Measurements from ENCODE around the gene CYFIP2. TPM values are rescaled to one million over a fixed set of nuclear protein-coding genes. Genes with fewer than 3 reads are reported as not detected.

CYFIP2 gene
- total and polyA plus RNA-seq, 7 experiments from 2014 or later = 386 to 755 (median 431) TPM

GRCh38 chr5:157248821-157249470, 17.0 kb upstream of the CYFIP2 start:
- peaks cover 80 to 86% of the 10 kb centered on the region in 2 donors for H3K4me1 ChIP-seq (ENCODE audit: control insufficient read depth in 2 of 2, insufficient read depth in 2 of 2, low read length in 2 of 2)
- intact Hi-C loops (cut with micrococcal nuclease) = loop anchor here (1.0 to 2.0 kb wide), 6 partner anchors 10 to 100 kb away; no protein-coding TSS in a partner anchor
- POLR2A ChIA-PET = interaction anchor here (0.6 to 14.8 kb wide), 23 partner anchors 10 to 106 kb away, joined by 3 to 200 read pairs (median 4); partner anchors contain the start of genes CYFIP2, ITK and MED7
- no peaks in the 10 kb centered on the region for H3K9me3 ChIP-seq (ENCODE audit: control insufficient read depth in 2 of 3, low read length in 3 of 3)
- peaks cover 72 to 80% (median 74%) of the 10 kb centered on the region in 3 experiments for H3K36me3 ChIP-seq (ENCODE audit: control insufficient read depth in 2 of 3, insufficient read depth in 3 of 3, low read length in 3 of 3)
- no peaks in the 10 kb centered on the region for H3K27me3 ChIP-seq (ENCODE audit: control insufficient read depth in 2 of 2, insufficient read depth in 2 of 2, low read length in 2 of 2)
- H3K27ac ChIP-seq (ENCODE audit: low read depth, low read length) = peak overlapping the region; percentile 66
- peak in 6 of 9 donors; percentile 56 to 75 (median 70) for DNase-seq
- Mint-ChIP-seq H3K4me3 (peak overlapping the region; percentile 43 to 76 (median 70)), H3K36me3 (peaks cover 34 to 87% (median 84%) of the 10 kb centered on the region in 5 donors), H3K27ac (peak overlapping the region; percentile 86 to 98 (median 92)), H3K27me3 (no peaks in the 10 kb centered on the region), H3K4me1 (peaks cover 63 to 95% (median 91%) of the 10 kb centered on the region in 7 donors), H3K9me3 (no peaks in the 10 kb centered on the region)
- peak; percentile 43 for ATAC-seq
- CTCF ChIA-PET = interaction anchor here (0.6 to 2.3 kb wide), 15 partner anchors 9 to 100 kb away, joined by 3 to 12 read pairs (median 4); no protein-coding TSS in a partner anchor
- peak overlapping the region; percentile 7 for H3K4me3 ChIP-seq (ENCODE audit: low read length)

GRCh38 chr5:157252711-157253465, 13.0 kb upstream of the CYFIP2 start:
- CTCF ChIA-PET = interaction anchor here (0.7 to 2.8 kb wide), 23 partner anchors 13 to 110 kb away, joined by 3 to 25 read pairs (median 4); partner anchors contain the start of genes CYFIP2 and MED7
- H3K36me3 ChIP-seq (ENCODE audit: control insufficient read depth in 2 of 3, insufficient read depth in 3 of 3, low read length in 3 of 3) = peaks cover 41 to 61% (median 44%) of the 10 kb centered on the region in 3 experiments
- peaks cover 96 to 99% of the 10 kb centered on the region in 2 donors for H3K4me1 ChIP-seq (ENCODE audit: control insufficient read depth in 2 of 2, insufficient read depth in 2 of 2, low read length in 2 of 2)
- H3K9me3 ChIP-seq (ENCODE audit: control insufficient read depth in 2 of 3, low read length in 3 of 3) = no peaks in the 10 kb centered on the region
- H3K27ac ChIP-seq (ENCODE audit: low read depth, low read length) = peak overlapping the region; percentile 66
- intact Hi-C loops (cut with micrococcal nuclease) = loop anchor here (1.0 to 10.0 kb wide), 15 partner anchors 10 to 228 kb away; partner anchors contain the start of gene ITK (in 2 of the 2)
- Mint-ChIP-seq H3K4me3 (peak overlapping the region; percentile 62 to 79 (median 72)), H3K9me3 (peaks cover 0 to 10% (median 0%) of the 10 kb centered on the region in 11 donors), H3K36me3 (peaks cover 23 to 92% (median 79%) of the 10 kb centered on the region in 5 donors), H3K27me3 (no peaks in the 10 kb centered on the region), H3K27ac (peak overlapping the region; percentile 86 to 98 (median 96)), H3K4me1 (peaks cover 69 to 100% (median 97%) of the 10 kb centered on the region in 7 donors)
- POLR2A ChIA-PET = interaction anchor here (0.5 to 14.8 kb wide), 25 partner anchors 10 to 110 kb away, joined by 3 to 200 read pairs (median 6); partner anchors contain the start of genes CYFIP2, ITK and MED7
- ATAC-seq (peak; percentile 90), DNase-seq (peak in 8 of 9 donors; percentile 60 to 88 (median 81))
- H3K27me3 ChIP-seq (ENCODE audit: control insufficient read depth in 2 of 2, insufficient read depth in 2 of 2, low read length in 2 of 2) = no peaks in the 10 kb centered on the region
- peak overlapping the region; percentile 31 for H3K4me3 ChIP-seq (ENCODE audit: low read length)

- H3K4me1 Mint-ChIP-seq = peaks cover 64 to 99% (median 94%) of the 10 kb centered on the region in 7 donors
These were observed 12.4 kb upstream of the CYFIP2 start for GRCh38 chr5:157253547-157253946.

GRCh38 chr5:157258450-157258849, 7.5 kb upstream of the CYFIP2 start:
- H3K36me3 Mint-ChIP-seq = peaks cover 12 to 46% (median 31%) of the 10 kb centered on the region in 5 donors
- peaks cover 55 to 88% (median 83%) of the 10 kb centered on the region in 7 donors for H3K4me1 Mint-ChIP-seq
- no peaks in the 10 kb centered on the region for H3K27me3 Mint-ChIP-seq
- H3K27ac Mint-ChIP-seq = peak overlapping the region in 8 of 9 donors; percentile 46 to 98 (median 92)
- no peaks in the 10 kb centered on the region for H3K27me3 ChIP-seq (ENCODE audit: control insufficient read depth in 2 of 2, insufficient read depth in 2 of 2, low read length in 2 of 2)
- ChIA-PET CTCF (interaction anchor here (0.7 to 1.2 kb wide), 2 partner anchors 13 to 45 kb away, joined by 3 to 4 read pairs; no protein-coding TSS in a partner anchor), POLR2A (interaction anchor here (0.7 to 14.8 kb wide), 11 partner anchors 5 to 344 kb away, joined by 3 to 200 read pairs (median 3); partner anchors contain the start of gene CYFIP2)
- peaks cover 52 to 70% of the 10 kb centered on the region in 2 donors for H3K4me1 ChIP-seq (ENCODE audit: control insufficient read depth in 2 of 2, insufficient read depth in 2 of 2, low read length in 2 of 2)
- H3K36me3 ChIP-seq (ENCODE audit: control insufficient read depth in 2 of 3, insufficient read depth in 3 of 3, low read length in 3 of 3) = peaks cover 8 to 25% (median 9%) of the 10 kb centered on the region in 3 experiments
- DNase-seq (no peak), ATAC-seq (no peak)
- H3K9me3 ChIP-seq (ENCODE audit: control insufficient read depth in 2 of 3, low read length in 3 of 3) = no peaks in the 10 kb centered on the region
- intact Hi-C loops (cut with micrococcal nuclease) = loop anchor here in 1 of 2 donors (10.0 kb wide), 1 partner anchor 234 kb away; no protein-coding TSS in a partner anchor
- H3K4me3 ChIP-seq (ENCODE audit: low read length) = no peak overlapping the region
- H3K9me3 Mint-ChIP-seq = peaks cover 0 to 10% (median 0%) of the 10 kb centered on the region in 11 donors
- H3K4me3 Mint-ChIP-seq = peak overlapping the region in 4 of 10 donors; percentile 39 to 81 (median 67)
- peak overlapping the region; percentile 66 for H3K27ac ChIP-seq (ENCODE audit: low read depth, low read length)

More at GRCh38 chr5:157253547-157253946, 12.4 kb upstream of the CYFIP2 start:
- ChIA-PET CTCF (interaction anchor here (0.7 to 2.8 kb wide), 20 partner anchors 12 to 111 kb away, joined by 3 to 25 read pairs (median 4); partner anchors contain the start of genes CYFIP2 and MED7), POLR2A (interaction anchor here (0.6 to 14.8 kb wide), 22 partner anchors 9 to 110 kb away, joined by 3 to 200 read pairs (median 8); partner anchors contain the start of genes CYFIP2, ITK and MED7)
- Mint-ChIP-seq H3K27ac (peak overlapping the region; percentile 86 to 98 (median 96)), H3K4me3 (peak overlapping the region; percentile 62 to 79 (median 72)), H3K9me3 (peaks cover 0 to 10% (median 0%) of the 10 kb centered on the region in 11 donors), H3K27me3 (no peaks in the 10 kb centered on the region), H3K36me3 (peaks cover 17 to 87% (median 73%) of the 10 kb centered on the region in 5 donors)
- Histone ChIP-seq H3K4me1 (ENCODE audit: control insufficient read depth in 2 of 2, insufficient read depth in 2 of 2, low read length in 2 of 2) (peaks cover 93 to 97% of the 10 kb centered on the region in 2 donors), H3K36me3 (ENCODE audit: control insufficient read depth in 2 of 3, insufficient read depth in 3 of 3, low read length in 3 of 3) (peaks cover 34 to 54% (median 41%) of the 10 kb centered on the region in 3 experiments), H3K9me3 (ENCODE audit: control insufficient read depth in 2 of 3, low read length in 3 of 3) (no peaks in the 10 kb centered on the region), H3K4me3 (ENCODE audit: low read length) (peak overlapping the region; percentile 31), H3K27me3 (ENCODE audit: control insufficient read depth in 2 of 2, insufficient read depth in 2 of 2, low read length in 2 of 2) (no peaks in the 10 kb centered on the region), H3K27ac (ENCODE audit: low read depth, low read length) (peak overlapping the region; percentile 66)
- DNase-seq = no peak
- ATAC-seq = peak; percentile 44
- intact Hi-C loops (cut with micrococcal nuclease) = loop anchor here (1.0 to 10.0 kb wide), 15 partner anchors 10 to 229 kb away; partner anchors contain the start of gene ITK (in 2 of the 2)

- CTCF ChIA-PET = interaction anchor here (1.0 to 2.1 kb wide), 2 partner anchors 10 to 111 kb away, joined by 3 to 8 read pairs; no protein-coding TSS in a partner anchor
- Histone ChIP-seq H3K9me3 (ENCODE audit: control insufficient read depth in 2 of 3, low read length in 3 of 3) (no peaks in the 10 kb centered on the region), H3K27ac (ENCODE audit: low read depth, low read length) (no peak overlapping the region), H3K36me3 (ENCODE audit: control insufficient read depth in 2 of 3, insufficient read depth in 3 of 3, low read length in 3 of 3) (peaks cover 0 to 12% (median 0%) of the 10 kb centered on the region in 3 experiments), H3K4me3 (ENCODE audit: low read length) (no peak overlapping the region), H3K27me3 (ENCODE audit: control insufficient read depth in 2 of 2, insufficient read depth in 2 of 2, low read length in 2 of 2) (no peaks in the 10 kb centered on the region), H3K4me1 (ENCODE audit: control insufficient read depth in 2 of 2, insufficient read depth in 2 of 2, low read length in 2 of 2) (peaks cover 41 to 70% of the 10 kb centered on the region in 2 donors)
- no peak for DNase-seq
- POLR2A ChIA-PET = interaction anchor here (0.5 to 14.7 kb wide), 6 partner anchors 8 to 117 kb away, joined by 3 to 200 read pairs (median 5); partner anchors contain the start of gene MED7
- ATAC-seq = no peak
- H3K27ac Mint-ChIP-seq = peak overlapping the region; percentile 0 to 98 (median 58)
- H3K36me3 Mint-ChIP-seq = peaks cover 8 to 36% (median 19%) of the 10 kb centered on the region in 5 donors
- no peaks in the 10 kb centered on the region for H3K27me3 Mint-ChIP-seq
- peaks cover 54 to 88% (median 83%) of the 10 kb centered on the region in 7 donors for H3K4me1 Mint-ChIP-seq
- H3K4me3 Mint-ChIP-seq = peak overlapping the region in 4 of 10 donors; percentile 6 to 32 (median 20)
- intact Hi-C loops (cut with micrococcal nuclease) = loop anchor here (10.0 kb wide), 2 partner anchors 235 to 1945 kb away; partner anchors contain the start of gene RNF145 (in 1 of the 2)
- H3K9me3 Mint-ChIP-seq = peaks cover 0 to 10% (median 0%) of the 10 kb centered on the region in 11 donors
These were observed 6.2 kb upstream of the CYFIP2 start for GRCh38 chr5:157259699-157260098.
